H1 (cell line): Measurements from ENCODE around the gene MEDAG. TPM values are rescaled to one million over a fixed set of nuclear protein-coding genes. Genes with fewer than 3 reads are reported as not detected.

Source experiments
- CHD7 ChIP-seq: fragments of 300-600 bp; sonication (generic); IDR thresholded peaks from 2 replicates; pipeline ENCODE4 v1.7.1; 2012; ENCODE audit warnings: low read length, moderate library complexity, mild to moderate bottlenecking, inconsistent platforms; ENCODE audit not compliant: insufficient replicate concordance
- KDM5A ChIP-seq: fragments of 200-600 bp; IDR thresholded peaks from 2 replicates; pipeline ENCODE4 v1.7.1; 2012; ENCODE audit warnings: mild to moderate bottlenecking, low read length, inconsistent platforms, mixed read lengths
- RAD21 ChIP-seq, 2 experiments: IDR thresholded peaks in 1 of 2; conservative IDR thresholded peaks in 1 of 2; 2 replicates each; pipeline ENCODE4 v1.6.1; 2011; ENCODE audit warnings: low read depth in 2 of 2, low read length in 2 of 2, improper control_type of control experiment in 1 of 2, inconsistent platforms in 1 of 2, mild to moderate bottlenecking in 1 of 2, moderate library complexity in 1 of 2
- SRF ChIP-seq: IDR thresholded peaks from 2 replicates; pipeline ENCODE4 v1.6.1; 2011; ENCODE audit warnings: mild to moderate bottlenecking, low read depth, low read length, moderate library complexity
- polyA plus RNA-seq, 7 experiments: library from polyadenylated mRNA; depleted of rRNA in 3 of 7; stranded (reverse) in 5 of 7; unstranded in 2 of 7; fragments of >200 nt in 5 of 7; fragments of 200-250 nt in 2 of 7; gene quantifications; 1 replicate in 5 of 7; 2 replicates in 1 of 7; 4 replicates in 1 of 7; pipeline versions ENCODE4 v1.2.1 to v1.2.3, GENCODE V29; 2011 to 2013; ENCODE audit warnings: missing spikeins in 2 of 7, mixed read lengths in 2 of 7
- total RNA-seq: library from RNA; stranded (reverse); fragmentation: NEBNext Ultra II Directional; extraction: Animal tissue kit (Norgen Biotek cat#: 25700); gene quantifications from 2 replicates; pipeline ENCODE4 v1.2.1, GENCODE V29; 2021

MEDAG gene
- total and polyA plus RNA-seq, 2 of the 8 experiments (the other 6 are each of a cell fraction or from before 2014, with no cell fraction given) = 2.1 to 3.1 TPM

- TF ChIP-seq CHD7 = no peak
- no peak for TF ChIP-seq KDM5A
- no peak for TF ChIP-seq RAD21 (IDR thresholded peaks at IDR 0.05 in 1 of 2, conservative IDR thresholded peaks at IDR 0.05 in 1 of 2; ENCODE audit: low read depth in 2 of 2, low read length in 2 of 2)
- no peak for TF ChIP-seq SRF
Observed at GRCh38 chr13:30880856-30881155, 25.3 kb upstream of the MEDAG start (continued).
